Kidney epithelial cell (primary cell): ENCODE results near the gene WRAP73. TPM values are rescaled to one million over a fixed set of nuclear protein-coding genes. Genes with fewer than 3 reads are reported as not detected.

Experiments used
- DNase-seq: peaks from one replicate; pipeline ENCODE4 v3.0.0-alpha.2; 2010; ENCODE audit warnings: low read depth
- H3K27me3 ChIP-seq: 2 replicates; pipeline ENCODE4 v1.6.0; 2011; ENCODE audit warnings: low read length; ENCODE audit not compliant: control insufficient read depth, insufficient read depth
- H3K36me3 ChIP-seq: 2 replicates; pipeline ENCODE4 v1.5.1; 2011; ENCODE audit warnings: low read length; ENCODE audit not compliant: control insufficient read depth, insufficient read depth
- H3K4me3 ChIP-seq: 2 replicates; pipeline ENCODE4 v1.5.1; 2011; ENCODE audit warnings: low read depth, mild to moderate bottlenecking, control low read depth, low read length
- total RNA-seq: library from RNA; depleted of rRNA; stranded (reverse); fragments of >200 nt; gene quantifications from 2 replicates; pipeline ENCODE4 v1.2.3, GENCODE V29; 2015
- TF ChIP-seq, protein P1 (sequence below): IDR thresholded peaks from 2 replicates; pipeline ENCODE4 v1.5.1; 2011; ENCODE audit warnings: mild to moderate bottlenecking, moderate library complexity, low read length, control low read depth, inconsistent platforms; ENCODE audit not compliant: insufficient read depth, poor library complexity, severe bottlenecking

The WRAP73 gene
- total RNA-seq, 1 donor from 2014 or later, result 35.2 TPM

DNA sequence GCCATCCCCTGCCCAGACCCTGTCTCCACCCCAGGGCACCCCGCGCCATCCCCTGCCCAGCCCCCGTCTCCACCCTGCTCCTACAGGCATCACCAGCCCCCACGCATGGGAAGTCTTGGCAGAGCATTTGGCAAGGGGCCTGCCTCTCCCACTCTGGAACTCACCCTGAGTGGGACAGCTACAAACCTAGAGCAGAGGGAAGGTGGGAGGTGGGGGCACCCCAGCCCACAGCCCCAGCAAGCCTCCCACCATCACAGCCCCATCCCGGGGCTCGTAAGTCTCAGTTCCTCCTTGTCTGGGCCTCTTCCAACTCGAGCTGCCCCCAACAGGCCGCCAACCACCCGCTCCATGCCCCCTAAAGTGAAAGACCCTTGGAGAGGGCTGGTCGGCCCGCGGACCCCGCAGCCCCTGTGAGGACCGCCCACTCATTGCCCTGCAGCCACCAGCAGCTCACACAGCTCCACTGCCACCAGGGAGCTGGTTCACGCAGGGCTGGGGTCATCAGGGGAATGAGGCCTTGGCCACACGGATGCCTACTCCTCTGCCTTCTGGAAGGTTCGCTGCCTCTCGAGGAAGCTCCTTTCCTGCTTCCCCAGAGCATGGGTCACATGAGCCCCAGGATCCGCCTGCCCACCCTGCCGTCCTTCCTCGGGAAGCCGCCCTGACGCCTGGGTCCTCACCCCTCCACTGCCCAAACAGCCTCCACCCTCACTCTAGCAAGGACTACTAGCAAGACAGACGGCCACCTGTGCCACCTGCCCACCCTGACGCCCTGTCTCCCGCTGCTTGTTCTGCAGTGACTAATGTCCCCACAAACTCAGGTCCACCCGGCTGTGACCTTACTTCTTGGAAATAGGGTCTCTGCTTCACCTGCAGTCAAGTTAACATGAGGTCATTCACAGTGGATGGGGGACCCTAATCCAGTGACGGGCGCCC is 53.0 kb downstream of the WRAP73 start:
- no peak overlapping the region for H3K4me3 ChIP-seq
- H3K27me3 ChIP-seq, result peaks cover 9% of the 10 kb centered on the region
- no peaks in the 10 kb centered on the region for H3K36me3 ChIP-seq
- TF ChIP-seq, protein P1, sequence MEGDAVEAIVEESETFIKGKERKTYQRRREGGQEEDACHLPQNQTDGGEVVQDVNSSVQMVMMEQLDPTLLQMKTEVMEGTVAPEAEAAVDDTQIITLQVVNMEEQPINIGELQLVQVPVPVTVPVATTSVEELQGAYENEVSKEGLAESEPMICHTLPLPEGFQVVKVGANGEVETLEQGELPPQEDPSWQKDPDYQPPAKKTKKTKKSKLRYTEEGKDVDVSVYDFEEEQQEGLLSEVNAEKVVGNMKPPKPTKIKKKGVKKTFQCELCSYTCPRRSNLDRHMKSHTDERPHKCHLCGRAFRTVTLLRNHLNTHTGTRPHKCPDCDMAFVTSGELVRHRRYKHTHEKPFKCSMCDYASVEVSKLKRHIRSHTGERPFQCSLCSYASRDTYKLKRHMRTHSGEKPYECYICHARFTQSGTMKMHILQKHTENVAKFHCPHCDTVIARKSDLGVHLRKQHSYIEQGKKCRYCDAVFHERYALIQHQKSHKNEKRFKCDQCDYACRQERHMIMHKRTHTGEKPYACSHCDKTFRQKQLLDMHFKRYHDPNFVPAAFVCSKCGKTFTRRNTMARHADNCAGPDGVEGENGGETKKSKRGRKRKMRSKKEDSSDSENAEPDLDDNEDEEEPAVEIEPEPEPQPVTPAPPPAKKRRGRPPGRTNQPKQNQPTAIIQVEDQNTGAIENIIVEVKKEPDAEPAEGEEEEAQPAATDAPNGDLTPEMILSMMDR, result no peak
- DNase-seq, result no peak

DNA sequence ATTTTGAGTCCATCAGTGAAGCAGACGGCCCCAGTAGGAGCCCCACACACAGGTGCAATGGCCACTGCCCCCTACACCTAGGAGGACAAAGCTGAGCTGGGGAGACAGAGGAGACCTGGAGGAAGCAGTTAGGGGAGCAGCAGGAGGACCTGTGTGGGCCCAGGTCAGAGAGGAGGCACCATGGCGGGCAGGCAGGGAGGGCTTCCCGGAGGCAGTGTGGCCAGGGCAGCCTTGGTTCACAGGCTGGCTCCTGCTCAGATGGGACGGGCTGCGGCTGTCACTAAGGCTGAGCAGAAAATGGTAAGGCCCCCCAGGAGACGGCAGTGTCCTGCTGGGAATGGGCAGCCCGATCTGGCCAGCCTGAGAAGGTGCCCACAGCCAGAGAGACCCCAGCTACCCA is 54.0 kb downstream of the WRAP73 start:
- peaks cover 9% of the 10 kb centered on the region for H3K27me3 ChIP-seq
- DNase-seq, result no peak
- TF ChIP-seq, protein P1, result no peak
- H3K36me3 ChIP-seq, result no peaks in the 10 kb centered on the region
- no peak overlapping the region for H3K4me3 ChIP-seq

DNA sequence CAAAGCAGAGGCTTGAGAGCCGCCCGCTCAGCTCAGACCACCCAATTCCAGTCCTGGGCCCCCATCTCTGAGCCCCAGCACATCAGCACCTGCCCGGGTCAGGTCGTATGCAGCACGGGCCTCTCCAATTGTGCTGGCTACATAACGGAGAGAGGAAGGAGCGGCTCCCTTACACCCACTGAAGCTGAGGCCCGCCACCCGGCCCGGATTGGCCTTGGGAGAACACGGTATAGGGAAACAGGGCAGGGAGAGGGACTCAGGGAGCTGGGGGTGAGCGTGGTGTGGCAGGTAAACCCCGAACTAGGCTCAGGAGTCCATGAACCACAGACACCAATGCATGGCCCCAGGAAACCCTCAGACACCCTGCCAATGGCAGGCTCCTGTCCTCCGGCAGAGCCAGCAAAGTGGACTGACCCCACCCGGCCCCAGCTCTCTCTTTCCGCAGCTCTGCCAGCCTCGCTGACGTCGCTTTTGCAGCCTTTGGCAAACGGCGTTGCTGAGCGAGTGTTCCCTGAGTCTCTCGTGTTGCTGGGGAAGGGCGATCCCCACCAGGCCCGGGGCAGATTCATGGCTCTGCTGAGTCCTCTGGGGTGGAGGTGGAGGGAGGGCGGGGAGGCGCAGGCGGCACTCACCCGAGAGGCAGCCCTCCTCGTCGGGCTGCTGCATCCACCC is 55.1 kb downstream of the WRAP73 start:
- peaks cover 13% of the 10 kb centered on the region for H3K27me3 ChIP-seq
- no peak for DNase-seq
- no peak overlapping the region for H3K4me3 ChIP-seq

DNA sequence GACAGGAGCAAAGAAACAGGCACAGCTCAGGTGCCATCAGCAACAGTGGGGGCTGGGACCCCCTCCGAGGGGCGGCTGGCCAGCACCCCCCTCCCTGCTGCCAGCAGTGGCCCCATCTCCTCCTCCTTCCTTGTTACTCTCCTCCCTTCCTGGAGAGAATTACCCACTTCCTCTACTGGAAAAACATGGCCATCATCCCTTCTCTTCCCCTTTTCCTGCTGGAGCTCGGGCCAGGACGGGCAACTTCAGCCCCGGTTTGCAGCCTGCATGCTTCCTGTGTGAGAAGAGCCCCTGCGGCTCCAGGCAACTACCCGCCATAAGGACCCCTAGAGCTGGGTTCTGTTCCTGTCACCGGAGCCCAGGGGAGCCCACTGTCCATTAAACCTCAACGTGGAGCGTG is 56.2 kb downstream of the WRAP73 start:
- H3K27me3 ChIP-seq, result peaks cover 13% of the 10 kb centered on the region
- no peak overlapping the region for H3K4me3 ChIP-seq
- no peaks in the 10 kb centered on the region for H3K36me3 ChIP-seq
- DNase-seq, result no peak
- TF ChIP-seq, protein P1, result no peak

More for the DNA sequence above, 55.1 kb downstream of the WRAP73 start:
- no peaks in the 10 kb centered on the region for H3K36me3 ChIP-seq
- TF ChIP-seq, protein P1, result no peak

DNA sequence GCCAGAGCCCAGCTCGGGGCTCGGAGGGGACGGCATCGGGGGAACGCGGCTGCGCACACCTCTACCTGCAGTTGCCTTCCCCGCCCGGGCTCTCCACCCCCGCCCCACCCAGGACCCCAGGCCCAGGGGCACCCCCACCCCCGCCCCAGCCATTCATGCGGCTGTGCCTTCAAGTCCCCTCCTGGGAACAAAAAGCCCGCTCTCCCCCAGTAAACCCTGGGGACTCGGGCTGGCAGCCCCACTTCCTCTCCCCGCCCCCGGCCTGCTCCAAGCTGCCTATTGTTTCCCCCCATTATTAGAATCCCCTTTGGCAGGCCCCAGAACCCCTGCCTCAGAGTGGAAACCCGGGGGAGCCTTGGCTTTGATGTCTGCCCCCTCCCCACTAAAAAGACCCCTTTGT is 56.6 kb downstream of the WRAP73 start:
- Histone ChIP-seq H3K4me3 (no peak overlapping the region), H3K36me3 (no peaks in the 10 kb centered on the region), H3K27me3 (peaks cover 11% of the 10 kb centered on the region)
- TF ChIP-seq, protein P1, result no peak
- DNase-seq, result no peak
